GM21390 (cell line): Measurements from ENCODE around the gene EDC3.
"Not testable (repeated sequence)": the region's sequence is repeated elsewhere in the genome, so short reads cannot be mapped to it uniquely, and the experiment has no call there.

Experiments
- ATAC-seq: cut with Tn5 transposase; IDR thresholded peaks from one replicate; pipeline ENCODE4 v1.9.1; 2021; ENCODE audit not compliant: unreplicated experiment

The EDC3 gene

DNA sequence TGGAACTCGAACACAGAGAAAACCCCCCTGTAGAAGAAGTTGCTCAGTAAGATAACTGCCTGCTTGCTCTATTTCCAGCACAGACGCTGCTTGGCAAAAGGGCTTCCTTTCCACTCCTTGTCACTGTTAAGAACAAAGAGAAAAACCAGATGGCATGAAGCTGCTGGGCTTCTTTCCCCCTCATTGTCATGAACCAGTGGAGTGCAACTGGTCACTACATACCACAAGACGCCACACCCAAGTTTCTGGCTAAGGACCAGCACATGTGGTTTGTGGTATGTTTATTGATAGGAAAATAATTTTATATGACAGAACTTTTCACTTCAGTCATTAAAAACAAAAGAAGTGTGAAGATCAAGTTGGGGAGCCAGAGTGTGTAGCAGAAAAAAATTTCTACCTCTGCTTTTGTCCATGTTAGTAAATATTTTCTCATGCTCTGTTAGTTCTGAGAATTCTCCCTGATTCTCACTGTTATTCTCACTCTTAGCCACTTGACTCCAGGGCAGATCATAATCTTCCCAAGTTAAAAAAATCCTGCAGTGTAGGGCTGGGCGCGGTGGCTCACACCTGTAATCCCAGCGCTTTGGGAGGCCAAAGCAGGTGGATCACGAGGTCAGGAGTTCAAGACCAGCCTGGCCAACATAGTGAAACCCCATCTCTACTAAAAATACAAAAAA is 42.3 kb downstream of the EDC3 start:
- no peak for ATAC-seq

- ATAC-seq: no peak
Observed at GRCh38 chr15:74651242-74651741, 44.5 kb downstream of the EDC3 start.

DNA sequence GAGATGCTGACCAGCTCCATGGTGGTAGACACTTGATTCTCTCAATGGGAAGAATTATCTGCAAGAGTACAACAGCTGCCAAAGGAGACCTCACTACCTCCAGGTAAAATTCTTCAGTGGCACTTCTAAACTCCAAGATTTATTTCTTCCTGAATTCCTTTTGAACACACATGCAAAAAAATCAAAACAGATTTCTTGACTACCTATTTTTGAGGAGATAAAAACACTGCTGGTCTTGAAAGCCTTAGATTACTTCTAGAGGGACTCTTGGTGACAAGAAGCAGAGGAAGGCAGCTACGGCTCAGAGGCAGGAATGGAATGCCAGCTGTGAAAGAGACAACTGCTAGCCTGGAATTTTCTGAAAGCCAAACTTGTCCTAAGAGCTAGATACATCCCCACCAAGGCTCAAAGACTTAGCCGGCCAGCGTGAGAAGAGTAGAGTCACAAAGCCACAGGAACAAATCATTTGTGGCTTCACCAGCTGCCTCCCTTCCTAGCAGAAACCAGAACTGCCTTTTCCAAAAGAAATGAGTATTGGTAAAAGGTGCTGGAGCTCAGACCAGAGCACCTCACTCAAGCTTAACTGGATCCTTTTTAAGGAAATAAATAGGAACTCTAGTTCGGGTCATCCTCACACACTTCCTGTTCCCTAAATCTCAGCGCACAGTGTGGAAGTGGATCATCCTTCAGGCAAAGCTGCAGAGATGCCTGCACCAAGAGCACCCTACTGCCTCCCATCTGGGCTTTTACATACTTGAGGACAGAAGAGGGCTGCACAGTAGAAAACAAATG is 47.6 kb downstream of the EDC3 start:
- no peak for ATAC-seq

GRCh38 chr15:74646480-74646879 is 49.3 kb downstream of the EDC3 start:
- no peak for ATAC-seq

GRCh38 chr15:74643665-74644204 is 52.1 kb downstream of the EDC3 start:
- no peak for ATAC-seq

GRCh38 chr15:74642734-74643664 is 52.8 kb downstream of the EDC3 start:
- ATAC-seq: no peak

GRCh38 chr15:74642348-74642733 is 53.5 kb downstream of the EDC3 start:
- no peak for ATAC-seq

GRCh38 chr15:74641151-74641550 is 54.7 kb downstream of the EDC3 start:
- ATAC-seq: no peak

DNA sequence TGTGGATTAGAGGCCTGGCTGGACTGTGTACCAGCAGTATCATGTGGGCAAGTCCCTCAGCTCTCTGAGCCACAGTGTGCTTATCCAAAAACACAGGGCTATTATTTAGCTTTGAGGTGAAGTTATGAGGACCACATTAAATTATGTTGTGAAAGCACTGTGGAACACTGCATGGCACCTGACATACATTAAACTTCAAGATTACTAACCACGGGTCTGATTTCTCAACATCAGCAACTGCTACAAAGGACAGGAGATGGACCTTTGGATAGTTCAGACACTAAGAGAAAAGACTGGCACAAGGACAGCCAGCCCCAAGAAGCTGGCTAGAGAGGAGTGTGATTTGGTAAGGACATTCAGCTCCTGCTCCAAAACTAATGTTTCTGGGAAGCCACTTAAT is 58.8 kb downstream of the EDC3 start:
- ATAC-seq: no peak

DNA sequence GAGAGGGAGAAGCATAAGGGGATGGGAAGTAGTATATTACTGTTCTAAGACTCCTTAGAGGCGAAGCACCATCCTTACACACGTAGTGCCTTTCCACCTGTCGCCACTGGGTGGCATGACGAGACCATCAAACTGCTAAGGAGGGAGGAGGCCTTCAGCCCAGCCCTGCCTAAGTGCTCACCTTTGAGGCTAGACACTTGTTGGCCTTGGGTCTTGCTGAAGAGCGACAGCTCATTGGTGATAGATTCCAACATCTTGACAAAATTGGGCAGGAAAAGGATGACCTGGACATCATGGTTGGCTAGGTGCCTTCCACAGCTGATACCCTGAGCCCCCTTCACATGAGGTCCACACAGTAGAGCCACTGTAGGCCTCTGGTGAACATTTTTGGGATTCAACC is 60.6 kb downstream of the EDC3 start:
- ATAC-seq: no peak

GRCh38 chr15:74633781-74634180 is 62.0 kb downstream of the EDC3 start:
- no peak for ATAC-seq

DNA sequence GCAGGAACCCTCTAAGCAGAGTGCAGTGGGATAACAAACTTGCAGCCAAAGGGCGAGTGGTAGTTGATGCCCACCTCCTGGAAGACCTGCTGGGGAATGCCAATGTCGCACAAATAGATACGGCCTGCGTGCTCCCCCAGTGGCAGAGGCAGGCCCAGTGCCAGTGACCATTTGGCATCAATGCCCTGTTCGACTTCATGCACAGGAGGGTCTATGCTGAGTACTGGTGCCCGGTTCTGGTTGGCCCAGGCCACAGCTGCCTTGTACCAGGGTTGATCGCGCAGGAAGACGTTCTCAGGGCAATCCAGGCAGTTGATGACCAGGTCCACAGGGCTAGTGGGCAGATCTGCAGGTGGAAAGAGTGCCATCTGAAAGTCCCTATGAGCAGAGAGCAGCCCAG is 63.2 kb downstream of the EDC3 start:
- ATAC-seq: no peak

- no peak for ATAC-seq
Observed at GRCh38 chr15:74631935-74632560, 63.8 kb downstream of the EDC3 start.

DNA sequence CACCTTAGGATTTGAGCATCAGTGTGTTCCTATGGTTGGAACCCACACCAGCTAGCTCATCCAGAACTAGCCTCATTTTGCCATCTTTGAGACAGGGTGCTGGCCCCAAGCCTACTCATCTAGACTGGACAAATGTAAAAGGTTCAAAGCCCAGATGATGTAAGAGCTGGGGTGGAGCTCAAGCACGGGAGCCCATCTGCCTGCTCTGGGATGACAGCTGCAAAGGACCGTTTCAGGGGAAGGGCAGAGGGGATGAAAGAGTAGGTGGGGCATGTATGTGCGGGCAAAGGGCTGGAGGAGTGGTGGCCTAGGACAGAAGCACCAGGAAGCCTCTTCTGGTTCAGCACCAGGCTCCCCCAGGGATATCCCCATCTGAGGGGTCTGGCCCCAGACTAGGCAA is 64.4 kb downstream of the EDC3 start:
- no peak for ATAC-seq

GRCh38 chr15:74631087-74631385 is 64.8 kb downstream of the EDC3 start:
- no peak for ATAC-seq

GRCh38 chr15:74630284-74631086 is 65.3 kb downstream of the EDC3 start:
- ATAC-seq: no peak

GRCh38 chr15:74629696-74630095 is 66.1 kb downstream of the EDC3 start:
- not testable (repeated sequence) for ATAC-seq

- no peak for ATAC-seq
Observed at GRCh38 chr15:74628949-74629348, 66.9 kb downstream of the EDC3 start.

DNA sequence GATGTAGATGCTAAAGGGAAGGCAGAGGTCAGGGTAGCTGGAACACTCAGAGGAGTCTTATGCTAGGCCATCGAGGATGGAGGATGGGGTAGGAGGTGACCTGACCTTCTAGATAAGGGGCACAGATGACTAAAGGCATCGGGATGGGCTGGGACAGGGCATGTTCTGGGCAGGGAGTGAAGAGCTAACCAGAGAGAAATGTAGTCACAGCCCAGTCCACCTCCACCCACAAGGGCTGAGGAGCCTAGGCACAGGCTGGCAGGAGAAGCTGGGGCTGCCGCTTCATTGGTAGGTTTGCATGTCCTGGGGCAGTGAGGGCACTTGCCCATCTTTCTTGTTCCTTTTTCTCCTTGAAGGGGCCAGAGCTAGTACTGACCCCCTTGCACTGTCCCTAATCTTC is 67.6 kb downstream of the EDC3 start:
- ATAC-seq: no peak

- ATAC-seq: no peak
Observed at GRCh38 chr15:74627766-74628165, 68.1 kb downstream of the EDC3 start.
